Bronchial epithelial cell (primary cell): ENCODE measurements around the gene ANO1. TPM values are rescaled to one million over a fixed set of nuclear protein-coding genes. Genes with fewer than 3 reads are reported as not detected.

Experiments
- DNase-seq: peaks from one replicate; pipeline ENCODE4 v3.0.0-alpha.2; 2010; ENCODE audit warnings: low read depth
- FAIRE-seq: peaks from 2 replicates; lab custom pipeline; 2011; peaks lifted over from hg19 to GRCh38; lab: Jason Lieb, UNC
- H3K27me3 ChIP-seq: 2 replicates; pipeline ENCODE4 v1.5.1; 2011; ENCODE audit warnings: low read length; ENCODE audit not compliant: control insufficient read depth, insufficient read depth
- H3K36me3 ChIP-seq: 2 replicates; pipeline ENCODE4 v1.5.1; 2011; ENCODE audit warnings: low read length; ENCODE audit not compliant: control insufficient read depth, insufficient read depth
- H3K4me3 ChIP-seq: 2 replicates; pipeline ENCODE4 v1.5.1; 2011; ENCODE audit warnings: mild to moderate bottlenecking, low read depth, low read length, control low read depth
- CTCF ChIP-seq: IDR thresholded peaks from 2 replicates; pipeline ENCODE4 v1.5.1; 2011; ENCODE audit warnings: mild to moderate bottlenecking, moderate library complexity, low read length, control low read depth, inconsistent platforms; ENCODE audit not compliant: insufficient read depth, severe bottlenecking
- total RNA-seq: library from RNA; depleted of rRNA; stranded (reverse); fragments of >200 nt; gene quantifications from 2 replicates; pipeline ENCODE4 v1.2.1, GENCODE V29; 2014

ANO1 gene
- total RNA-seq, 1 donor from 2014 or later: 1.3 TPM

- Histone ChIP-seq H3K27me3 (no peaks in the 10 kb centered on the region), H3K4me3 (no peak overlapping the region), H3K36me3 (no peaks in the 10 kb centered on the region)
- FAIRE-seq: no peak
- TF ChIP-seq CTCF: no peak
- no peak for DNase-seq
These were observed 75.1 kb downstream of the ANO1 start for GRCh38 chr11:70153133-70153727.

GRCh38 chr11:70155386-70155785 lies 77.3 kb downstream of the ANO1 start:
- Histone ChIP-seq H3K27me3 (no peaks in the 10 kb centered on the region), H3K4me3 (no peak overlapping the region), H3K36me3 (no peaks in the 10 kb centered on the region)
- DNase-seq (no peak), FAIRE-seq (no peak)
- no peak for TF ChIP-seq CTCF

- DNase-seq (peak; percentile 81), FAIRE-seq (peak; percentile 95)
- H3K4me3 ChIP-seq: no peak overlapping the region
- no peaks in the 10 kb centered on the region for H3K27me3 ChIP-seq
- TF ChIP-seq CTCF: no peak
- no peaks in the 10 kb centered on the region for H3K36me3 ChIP-seq
These were observed 78.3 kb downstream of the ANO1 start for GRCh38 chr11:70156291-70157037.

GRCh38 chr11:70158201-70158600 lies 80.1 kb downstream of the ANO1 start:
- FAIRE-seq (no peak), DNase-seq (no peak)
- Histone ChIP-seq H3K4me3 (no peak overlapping the region), H3K36me3 (no peaks in the 10 kb centered on the region), H3K27me3 (no peaks in the 10 kb centered on the region)
- peak; percentile 30 for TF ChIP-seq CTCF

GRCh38 chr11:70158757-70159389 lies 80.8 kb downstream of the ANO1 start:
- FAIRE-seq (no peak), DNase-seq (no peak)
- no peaks in the 10 kb centered on the region for H3K27me3 ChIP-seq
- no peak overlapping the region for H3K4me3 ChIP-seq
- no peak for TF ChIP-seq CTCF
- H3K36me3 ChIP-seq: no peaks in the 10 kb centered on the region
